ENCODE measurements around the gene FBXW5.

DNA sequence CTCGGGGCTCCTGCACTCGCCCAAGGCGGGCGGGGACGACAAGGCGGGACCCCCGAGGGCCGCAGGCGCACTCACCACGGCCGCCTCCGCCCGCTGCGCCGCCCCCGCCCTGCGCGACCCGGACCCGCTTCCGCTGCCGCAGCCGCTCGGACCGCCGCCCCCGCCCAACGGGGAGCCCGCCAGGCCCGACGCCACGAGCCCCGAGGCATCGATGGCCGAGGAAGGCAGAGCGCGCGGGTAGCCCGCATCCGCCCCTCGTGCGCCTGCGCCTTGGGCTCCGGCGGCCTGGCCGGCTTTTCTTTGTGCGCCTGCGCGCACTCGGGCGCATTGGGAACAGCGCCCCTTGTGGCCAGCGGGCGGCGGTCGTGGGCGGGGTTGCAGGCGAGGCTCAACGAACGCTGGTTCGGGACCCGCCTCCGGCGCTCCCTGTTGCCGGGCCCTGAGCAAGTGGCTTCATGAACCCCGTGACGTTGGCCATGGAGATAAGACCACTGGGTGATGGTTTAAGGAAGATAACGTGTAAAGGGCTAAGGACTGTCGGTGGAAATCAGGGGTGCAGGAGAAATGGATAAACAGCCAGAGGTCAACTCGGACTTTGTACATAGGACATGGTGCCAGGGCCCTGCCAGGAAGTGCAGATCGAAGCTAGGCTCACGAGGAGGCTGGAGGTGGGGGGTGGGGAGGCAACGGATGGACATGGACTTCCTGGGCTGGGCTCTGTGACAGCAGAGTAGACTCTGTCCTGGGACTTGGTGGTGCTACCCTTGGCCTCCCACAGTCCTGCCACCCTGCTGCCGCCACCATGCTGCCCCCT is at the start of gene FBXW5, which contains the start of gene C8G:
- TF ChIP-seq, protein P1, sequence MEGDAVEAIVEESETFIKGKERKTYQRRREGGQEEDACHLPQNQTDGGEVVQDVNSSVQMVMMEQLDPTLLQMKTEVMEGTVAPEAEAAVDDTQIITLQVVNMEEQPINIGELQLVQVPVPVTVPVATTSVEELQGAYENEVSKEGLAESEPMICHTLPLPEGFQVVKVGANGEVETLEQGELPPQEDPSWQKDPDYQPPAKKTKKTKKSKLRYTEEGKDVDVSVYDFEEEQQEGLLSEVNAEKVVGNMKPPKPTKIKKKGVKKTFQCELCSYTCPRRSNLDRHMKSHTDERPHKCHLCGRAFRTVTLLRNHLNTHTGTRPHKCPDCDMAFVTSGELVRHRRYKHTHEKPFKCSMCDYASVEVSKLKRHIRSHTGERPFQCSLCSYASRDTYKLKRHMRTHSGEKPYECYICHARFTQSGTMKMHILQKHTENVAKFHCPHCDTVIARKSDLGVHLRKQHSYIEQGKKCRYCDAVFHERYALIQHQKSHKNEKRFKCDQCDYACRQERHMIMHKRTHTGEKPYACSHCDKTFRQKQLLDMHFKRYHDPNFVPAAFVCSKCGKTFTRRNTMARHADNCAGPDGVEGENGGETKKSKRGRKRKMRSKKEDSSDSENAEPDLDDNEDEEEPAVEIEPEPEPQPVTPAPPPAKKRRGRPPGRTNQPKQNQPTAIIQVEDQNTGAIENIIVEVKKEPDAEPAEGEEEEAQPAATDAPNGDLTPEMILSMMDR (IDR thresholded peaks at IDR 0.05) = peak; percentile 97 to 100
- TF ChIP-seq POLR2AphosphoS5 (IDR thresholded peaks at IDR 0.05) = peak in 1 of 3 donors; percentile 23

Data from suprapubic skin (tissue), 3 donors.